ENCODE measurements around the gene SNRPF.

DNA sequence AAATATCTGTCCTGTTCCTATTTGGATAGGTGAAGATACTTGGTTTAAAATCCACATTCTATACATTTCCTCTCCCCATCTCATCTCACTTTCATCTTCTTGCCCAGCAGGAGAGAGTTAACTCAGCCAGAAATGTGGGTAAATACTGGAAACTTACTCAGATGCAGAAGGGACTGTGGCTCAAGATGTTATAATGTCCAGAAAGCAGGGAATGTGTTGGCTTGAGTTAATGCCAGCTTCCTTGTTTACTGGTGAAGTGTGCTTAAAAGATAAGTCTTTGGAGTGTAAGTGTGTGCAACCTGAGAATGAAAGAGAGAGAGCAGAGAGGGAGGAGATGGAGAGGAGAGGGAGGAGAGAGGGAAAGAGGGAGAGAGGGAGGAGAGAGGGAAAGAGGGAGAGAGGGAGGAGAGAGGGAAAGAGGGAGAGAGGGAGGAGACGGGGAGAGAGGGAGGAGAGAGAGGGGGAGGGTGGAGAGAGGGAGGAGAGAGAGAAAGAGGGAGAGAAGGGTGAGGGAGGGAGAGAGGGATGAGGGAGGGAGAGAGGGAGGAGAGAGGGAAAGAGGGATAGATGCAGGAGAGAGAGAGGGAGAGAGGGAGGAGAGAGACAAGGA lies 22.0 kb upstream of the SNRPF start:
- TF ChIP-seq, protein P1, sequence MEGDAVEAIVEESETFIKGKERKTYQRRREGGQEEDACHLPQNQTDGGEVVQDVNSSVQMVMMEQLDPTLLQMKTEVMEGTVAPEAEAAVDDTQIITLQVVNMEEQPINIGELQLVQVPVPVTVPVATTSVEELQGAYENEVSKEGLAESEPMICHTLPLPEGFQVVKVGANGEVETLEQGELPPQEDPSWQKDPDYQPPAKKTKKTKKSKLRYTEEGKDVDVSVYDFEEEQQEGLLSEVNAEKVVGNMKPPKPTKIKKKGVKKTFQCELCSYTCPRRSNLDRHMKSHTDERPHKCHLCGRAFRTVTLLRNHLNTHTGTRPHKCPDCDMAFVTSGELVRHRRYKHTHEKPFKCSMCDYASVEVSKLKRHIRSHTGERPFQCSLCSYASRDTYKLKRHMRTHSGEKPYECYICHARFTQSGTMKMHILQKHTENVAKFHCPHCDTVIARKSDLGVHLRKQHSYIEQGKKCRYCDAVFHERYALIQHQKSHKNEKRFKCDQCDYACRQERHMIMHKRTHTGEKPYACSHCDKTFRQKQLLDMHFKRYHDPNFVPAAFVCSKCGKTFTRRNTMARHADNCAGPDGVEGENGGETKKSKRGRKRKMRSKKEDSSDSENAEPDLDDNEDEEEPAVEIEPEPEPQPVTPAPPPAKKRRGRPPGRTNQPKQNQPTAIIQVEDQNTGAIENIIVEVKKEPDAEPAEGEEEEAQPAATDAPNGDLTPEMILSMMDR (IDR thresholded peaks at IDR 0.05), result no peak
- no peak for TF ChIP-seq POLR2A (IDR thresholded peaks at IDR 0.05)

Data from testis (tissue), 2 donors.